ENCODE measurements around the gene CARS1.

GRCh38 chr11:3105791-3106735, 48.8 kb upstream of the CARS1 start:
- no peak for TF ChIP-seq CTCF (IDR thresholded peaks at IDR 0.05; ENCODE audit: low read depth, low read length, poor library complexity, severe bottlenecking)
- TF ChIP-seq EZH2phosphoT487 (IDR thresholded peaks at IDR 0.05; ENCODE audit: borderline replicate concordance, low read length): no peak

Data from DOHH2 (cell line).